HL-60 (cell line): ENCODE results near the gene AMTN.

Experiments used
- DNase-seq, 2 experiments: peaks; one replicate each; pipeline ENCODE4 v3.0.0-alpha.2; 2010 to 2020; ENCODE audit warnings: low read depth in 1 of 2, low spot score in 1 of 2
- H3K27ac ChIP-seq: fragments of 250-450 bp; sonication (Bioruptor Pico); replicated peaks from 2 replicates; pipeline ENCODE4 v1.5.1; 2020; ENCODE audit warnings: mild to moderate bottlenecking, moderate library complexity
- H3K27me3 ChIP-seq: fragments of 250-450 bp; sonication (Bioruptor Pico); 2 replicates; pipeline ENCODE4 v1.5.1; 2021; ENCODE audit warnings: mild to moderate bottlenecking, moderate library complexity; ENCODE audit not compliant: insufficient read depth, poor library complexity, severe bottlenecking
- H3K4me3 ChIP-seq: replicated peaks from 2 replicates; pipeline ENCODE4 v1.5.1; 2011; ENCODE audit warnings: mild to moderate bottlenecking, control low read depth, low read length; ENCODE audit not compliant: insufficient read depth
- CTCF ChIP-seq: IDR thresholded peaks from one replicate; pipeline ENCODE4 v1.5.1; 2011; ENCODE audit warnings: low read length, control low read depth, inconsistent platforms; ENCODE audit not compliant: insufficient read depth
- GABPA ChIP-seq: IDR thresholded peaks from 2 replicates; pipeline ENCODE4 v1.6.1; 2012; ENCODE audit warnings: low read depth
- POLR2AphosphoS5 ChIP-seq: IDR thresholded peaks from 2 replicates; pipeline ENCODE4 v1.6.1; 2012; ENCODE audit warnings: low read depth
- REST ChIP-seq: IDR thresholded peaks from 2 replicates; pipeline ENCODE4 v1.6.1; 2012; ENCODE audit warnings: low read depth; ENCODE audit not compliant: insufficient replicate concordance
- SPI1 ChIP-seq: IDR thresholded peaks from 2 replicates; pipeline ENCODE4 v1.6.1; 2012; ENCODE audit warnings: low read depth, mild to moderate bottlenecking, borderline replicate concordance

The AMTN gene

GRCh38 chr4:70581980-70582379 is 63.6 kb downstream of the AMTN start:
- TF ChIP-seq CTCF (no peak), SPI1 (no peak), REST (no peak), GABPA (no peak), POLR2AphosphoS5 (no peak)
- no peak overlapping the region for H3K27ac ChIP-seq
- H3K4me3 ChIP-seq: no peak overlapping the region
- no peak for DNase-seq
- H3K27me3 ChIP-seq: no peaks in the 10 kb centered on the region
